LoVo (cell line): ENCODE results near the gene RPS28.
A peak's percentile ranks its signal among the peaks of the same experiment; 100 is the strongest.
"Not testable (repeated sequence)": the region's sequence is repeated elsewhere in the genome, so short reads cannot be mapped to it uniquely, and the experiment has no call there.

Experiments
- DNase-seq: peaks from one replicate; pipeline ENCODE4 v3.0.0-alpha.2; 2016; ENCODE audit warnings: low spot score

The RPS28 gene

DNA sequence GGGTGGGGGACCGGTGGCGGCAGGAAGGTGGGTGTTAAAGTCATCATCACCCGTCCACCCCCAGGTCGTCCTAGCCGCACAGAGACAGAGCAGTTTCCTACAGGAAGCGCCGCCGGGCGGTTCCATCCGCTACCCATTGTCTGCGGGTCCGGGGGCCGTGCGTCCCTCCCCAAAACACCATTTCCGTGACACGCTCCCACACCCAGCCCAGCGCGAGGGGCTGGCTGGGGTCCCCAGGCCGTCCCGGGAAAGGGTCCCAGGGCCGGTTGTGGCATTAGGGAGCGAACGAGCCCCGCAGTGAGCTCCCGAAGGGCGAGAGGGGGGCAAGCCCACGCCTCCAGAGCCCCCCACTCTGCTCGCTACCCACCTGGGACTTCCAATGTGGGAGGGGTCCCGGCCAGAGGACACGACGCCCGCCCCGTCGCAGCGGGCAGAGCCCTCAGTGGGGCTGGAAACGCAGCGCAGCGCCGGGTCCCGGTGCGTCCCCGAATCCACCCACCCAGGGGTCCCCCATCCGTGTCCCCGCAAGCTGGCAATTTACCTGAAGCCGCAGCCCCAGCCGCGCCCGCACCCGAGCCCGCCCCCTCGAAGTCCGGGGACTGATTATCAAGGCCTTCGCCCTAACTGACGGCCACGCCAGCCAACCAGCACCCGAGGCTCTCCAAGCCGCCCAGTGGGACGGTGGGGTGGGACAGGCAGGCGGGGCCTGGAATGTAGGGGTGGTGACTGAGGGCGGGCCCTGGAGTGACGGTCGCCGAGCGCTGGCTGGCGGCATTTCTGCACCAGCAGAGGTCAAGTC, 21.6 kb downstream of the RPS28 start, which contains the start of gene KANK3:
KANK3 (minus strand) TSS at position 579 of the 799 bp plus-strand sequence. CDS start 5,434 bp downstream, outside the sequence.
- peak; percentile 94 for DNase-seq

- DNase-seq: no peak
These were observed 22.2 kb downstream of the RPS28 start for GRCh38 chr19:8343483-8343844.

- DNase-seq: not testable (repeated sequence)
These were observed 28.5 kb downstream of the RPS28 start for GRCh38 chr19:8349629-8350372.

- DNase-seq: no peak
These were observed 31.0 kb downstream of the RPS28 start for GRCh38 chr19:8352134-8352827.

DNA sequence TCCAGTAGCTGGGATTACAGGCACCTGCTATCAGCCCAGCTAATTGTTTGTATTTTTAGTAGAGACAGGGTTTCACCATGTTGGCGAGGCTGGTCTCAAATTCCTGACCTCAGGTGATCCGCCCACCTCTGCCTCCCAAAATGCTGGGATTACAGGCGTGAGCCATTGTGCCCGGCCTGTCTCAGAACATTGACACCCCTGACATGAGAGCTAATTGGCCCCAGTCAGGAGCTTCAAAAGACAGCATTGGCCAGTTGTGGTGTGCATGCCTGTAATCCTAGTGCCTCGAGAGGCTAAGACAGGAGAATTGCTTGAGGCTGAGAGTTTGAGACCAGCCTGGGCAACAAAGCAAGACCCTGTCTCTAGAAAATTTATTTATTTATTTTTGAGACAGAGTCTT, 31.5 kb downstream of the RPS28 start:
- not testable (repeated sequence) for DNase-seq

DNA sequence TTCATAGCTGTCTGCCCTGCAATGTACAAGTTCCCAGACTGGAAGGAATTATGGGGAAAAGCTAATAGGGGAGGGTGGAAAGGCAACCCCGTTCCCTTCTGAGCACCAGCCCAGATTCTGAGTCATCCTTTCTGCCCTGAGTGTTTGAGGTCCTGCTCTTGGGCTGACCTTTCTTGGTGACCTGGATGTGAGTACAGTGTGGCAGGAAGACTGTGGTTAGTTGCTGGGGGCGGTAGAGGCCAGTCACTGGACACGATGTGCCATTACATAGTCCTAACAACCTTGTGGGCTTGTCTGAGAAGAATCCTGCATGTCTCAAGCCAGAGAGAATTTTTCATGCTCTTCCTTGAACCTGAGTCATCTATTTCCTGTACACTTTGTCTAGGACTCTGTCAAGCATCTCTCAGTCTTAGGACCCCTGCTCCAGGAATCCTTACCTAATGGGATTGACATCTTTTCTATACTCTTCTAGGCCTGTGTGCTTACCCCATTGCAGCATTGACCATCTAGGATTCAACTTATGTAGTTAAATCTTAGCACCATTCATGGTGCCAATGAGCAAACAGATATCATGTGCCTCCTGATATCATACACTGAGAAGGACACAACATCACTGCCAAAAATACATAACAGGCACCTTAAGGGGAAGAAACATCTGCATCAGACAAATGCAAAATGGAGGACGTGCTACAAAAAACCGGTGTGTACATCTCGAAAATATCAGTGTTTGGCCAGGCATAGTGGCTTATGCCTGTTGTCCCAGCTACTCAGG, 34.5 kb downstream of the RPS28 start:
- peak; percentile 27 for DNase-seq

DNA sequence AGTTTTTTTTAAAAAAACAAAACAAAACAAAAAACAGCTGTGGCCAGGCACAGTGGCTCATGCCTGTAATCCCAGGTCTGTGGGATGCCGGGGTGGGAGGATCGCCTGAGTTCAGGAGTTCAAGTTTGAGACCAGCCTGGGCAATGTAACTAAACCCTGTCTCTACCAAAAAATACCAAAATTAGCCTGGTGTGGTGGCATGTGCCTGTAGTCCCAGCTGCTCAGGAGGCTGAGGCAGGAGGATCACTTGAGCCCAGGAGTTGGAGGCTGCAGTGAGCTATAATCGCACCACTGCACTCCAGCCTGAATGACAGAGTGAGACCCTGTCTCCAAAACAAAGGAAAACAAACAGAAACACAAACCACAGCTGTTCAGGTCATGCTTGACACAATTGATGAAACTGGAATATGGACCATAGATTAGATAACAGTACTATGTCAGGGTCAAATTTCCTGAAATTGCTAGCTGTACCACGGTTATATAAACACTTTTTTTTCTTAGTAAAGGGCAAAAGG, 35.8 kb downstream of the RPS28 start:
- no peak for DNase-seq

- no peak for DNase-seq
These were observed 37.7 kb downstream of the RPS28 start for GRCh38 chr19:8358948-8359347.

- DNase-seq: no peak
These were observed 38.9 kb downstream of the RPS28 start for GRCh38 chr19:8360196-8360595.

- DNase-seq: peak; percentile 96
These were observed 40.9 kb downstream of the RPS28 start for GRCh38 chr19:8361921-8362793.

- peak; percentile 76 for DNase-seq
These were observed 42.8 kb downstream of the RPS28 start, which contains the start of gene ANGPTL4 for GRCh38 chr19:8363803-8364771. TSS of gene ANGPTL4 (plus strand) at chr19:8364155. CDS start at chr19:8364322, 167 bp downstream.

GRCh38 chr19:8366121-8366581, 44.9 kb downstream of the RPS28 start:
- DNase-seq: no peak

DNA sequence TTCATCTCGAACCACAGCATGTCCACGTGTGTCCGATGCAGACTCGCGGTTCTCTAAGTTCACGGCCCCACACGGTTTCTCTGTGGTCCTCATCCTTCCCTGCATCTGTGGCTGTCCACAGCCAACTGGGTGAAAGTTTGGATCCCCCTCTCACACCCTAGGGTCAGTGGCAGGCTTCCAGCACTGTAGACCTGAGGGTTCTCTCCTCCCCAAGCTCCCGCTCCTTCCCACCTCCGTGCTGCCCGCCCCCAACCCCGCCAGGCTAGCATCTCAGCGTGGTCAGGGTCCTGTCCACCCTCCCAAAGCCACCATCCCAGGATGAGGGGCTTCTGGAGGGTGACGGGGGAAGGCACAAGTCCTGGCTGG, 45.6 kb downstream of the RPS28 start:
- DNase-seq: no peak

GRCh38 chr19:8367327-8368001, 46.2 kb downstream of the RPS28 start:
- DNase-seq: peak; percentile 79

GRCh38 chr19:8370176-8371010, 49.1 kb downstream of the RPS28 start:
- DNase-seq: no peak

- no peak for DNase-seq
These were observed 49.9 kb downstream of the RPS28 start for GRCh38 chr19:8371011-8371804.
